ENCODE measurements around the gene C17orf100. TPM values are rescaled to one million over a fixed set of nuclear protein-coding genes. Genes with fewer than 3 reads are reported as not detected.
A peak's percentile ranks its signal among the peaks of the same experiment; 100 is the strongest.

The C17orf100 gene
- total and polyA plus RNA-seq, 2 of the 13 experiments (the other 11 are each of a cell fraction or from before 2014, with no cell fraction given) = 3.6 to 8.7 TPM

DNA sequence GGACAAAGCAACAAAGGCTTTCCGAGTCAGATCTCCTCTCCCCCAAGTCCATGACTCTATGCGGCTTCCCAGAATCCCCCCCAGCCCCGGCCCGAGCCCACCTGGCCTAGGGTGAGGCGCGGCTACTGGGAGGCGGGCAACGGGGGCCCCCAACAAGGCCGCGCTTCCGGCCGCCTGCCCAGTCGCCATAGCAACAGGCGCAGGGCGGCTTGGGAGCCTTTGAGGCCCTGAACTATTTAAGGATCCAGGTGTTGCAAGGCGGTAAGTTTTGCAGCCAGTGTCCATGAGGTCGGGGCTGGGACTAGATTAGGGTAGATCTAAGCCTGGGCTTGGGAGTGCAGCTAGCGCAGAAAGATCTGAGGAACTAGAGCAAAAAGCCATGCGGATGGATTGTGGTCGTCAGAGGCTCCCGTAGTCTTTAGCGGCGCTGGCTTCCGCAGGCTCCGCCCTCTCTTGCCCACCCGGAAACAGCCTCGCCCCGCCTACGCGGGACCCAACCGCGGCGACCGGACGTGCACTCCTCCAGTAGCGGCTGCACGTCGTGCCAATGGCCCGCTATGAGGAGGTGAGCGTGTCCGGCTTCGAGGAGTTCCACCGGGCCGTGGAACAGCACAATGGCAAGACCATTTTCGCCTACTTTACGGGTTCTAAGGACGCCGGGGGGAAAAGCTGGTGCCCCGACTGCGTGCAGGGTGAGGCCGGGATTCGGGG lies 10.9 kb upstream of the C17orf100 start, which contains the start of the genes KIAA0753 and TXNDC17 (continued):
- TF ChIP-seq, protein P1, sequence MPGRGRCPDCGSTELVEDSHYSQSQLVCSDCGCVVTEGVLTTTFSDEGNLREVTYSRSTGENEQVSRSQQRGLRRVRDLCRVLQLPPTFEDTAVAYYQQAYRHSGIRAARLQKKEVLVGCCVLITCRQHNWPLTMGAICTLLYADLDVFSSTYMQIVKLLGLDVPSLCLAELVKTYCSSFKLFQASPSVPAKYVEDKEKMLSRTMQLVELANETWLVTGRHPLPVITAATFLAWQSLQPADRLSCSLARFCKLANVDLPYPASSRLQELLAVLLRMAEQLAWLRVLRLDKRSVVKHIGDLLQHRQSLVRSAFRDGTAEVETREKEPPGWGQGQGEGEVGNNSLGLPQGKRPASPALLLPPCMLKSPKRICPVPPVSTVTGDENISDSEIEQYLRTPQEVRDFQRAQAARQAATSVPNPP (CRISPR knock-in tag; IDR thresholded peaks at IDR 0.05) = peak; percentile 73; the same call in 1 of the 2 replicates
- TF ChIP-seq ZNF274 (CRISPR knock-in tag; IDR thresholded peaks at IDR 0.05) (peak; percentile 82), TGIF2 (CRISPR knock-in tag; IDR thresholded peaks at IDR 0.05) (peak; percentile 67), ZNF230 (CRISPR knock-in tag; IDR thresholded peaks at IDR 0.05) (0 out of 2 replicates have a peak, but pooled peaks have one; percentile 49), SAP130 (CRISPR knock-in tag; IDR thresholded peaks at IDR 0.05; ENCODE audit: low read depth) (peak; percentile 94), E2F2 (CRISPR knock-in tag; IDR thresholded peaks at IDR 0.05; ENCODE audit: borderline replicate concordance) (peak; percentile 58; the same call in 1 of the 2 replicates), POLR2AphosphoS2 (IDR thresholded peaks at IDR 0.05; ENCODE audit: low read depth, low read length) (0 out of 2 replicates have a peak, but pooled peaks have one; percentile 52), DNMT3B (CRISPR knock-in tag; conservative IDR thresholded peaks at IDR 0.05) (0 out of 2 replicates have a peak, but pooled peaks have one; percentile 18), ZNF543 (CRISPR knock-in tag; IDR thresholded peaks at IDR 0.05) (0 out of 2 replicates have a peak, but pooled peaks have one; percentile 29), ZNF644 (CRISPR knock-in tag; IDR thresholded peaks at IDR 0.05; ENCODE audit: low read depth) (0 out of 2 replicates have a peak, but pooled peaks have one; percentile 33), SNAPC4 (CRISPR knock-in tag; IDR thresholded peaks at IDR 0.05) (peak; percentile 32; the same call in 1 of the 2 replicates), BATF2 (CRISPR knock-in tag; IDR thresholded peaks at IDR 0.05) (no peak), ZBTB3 (CRISPR knock-in tag; IDR thresholded peaks at IDR 0.05; ENCODE audit: borderline replicate concordance, low read depth) (no peak)
- TF ChIP-seq, protein P2, sequence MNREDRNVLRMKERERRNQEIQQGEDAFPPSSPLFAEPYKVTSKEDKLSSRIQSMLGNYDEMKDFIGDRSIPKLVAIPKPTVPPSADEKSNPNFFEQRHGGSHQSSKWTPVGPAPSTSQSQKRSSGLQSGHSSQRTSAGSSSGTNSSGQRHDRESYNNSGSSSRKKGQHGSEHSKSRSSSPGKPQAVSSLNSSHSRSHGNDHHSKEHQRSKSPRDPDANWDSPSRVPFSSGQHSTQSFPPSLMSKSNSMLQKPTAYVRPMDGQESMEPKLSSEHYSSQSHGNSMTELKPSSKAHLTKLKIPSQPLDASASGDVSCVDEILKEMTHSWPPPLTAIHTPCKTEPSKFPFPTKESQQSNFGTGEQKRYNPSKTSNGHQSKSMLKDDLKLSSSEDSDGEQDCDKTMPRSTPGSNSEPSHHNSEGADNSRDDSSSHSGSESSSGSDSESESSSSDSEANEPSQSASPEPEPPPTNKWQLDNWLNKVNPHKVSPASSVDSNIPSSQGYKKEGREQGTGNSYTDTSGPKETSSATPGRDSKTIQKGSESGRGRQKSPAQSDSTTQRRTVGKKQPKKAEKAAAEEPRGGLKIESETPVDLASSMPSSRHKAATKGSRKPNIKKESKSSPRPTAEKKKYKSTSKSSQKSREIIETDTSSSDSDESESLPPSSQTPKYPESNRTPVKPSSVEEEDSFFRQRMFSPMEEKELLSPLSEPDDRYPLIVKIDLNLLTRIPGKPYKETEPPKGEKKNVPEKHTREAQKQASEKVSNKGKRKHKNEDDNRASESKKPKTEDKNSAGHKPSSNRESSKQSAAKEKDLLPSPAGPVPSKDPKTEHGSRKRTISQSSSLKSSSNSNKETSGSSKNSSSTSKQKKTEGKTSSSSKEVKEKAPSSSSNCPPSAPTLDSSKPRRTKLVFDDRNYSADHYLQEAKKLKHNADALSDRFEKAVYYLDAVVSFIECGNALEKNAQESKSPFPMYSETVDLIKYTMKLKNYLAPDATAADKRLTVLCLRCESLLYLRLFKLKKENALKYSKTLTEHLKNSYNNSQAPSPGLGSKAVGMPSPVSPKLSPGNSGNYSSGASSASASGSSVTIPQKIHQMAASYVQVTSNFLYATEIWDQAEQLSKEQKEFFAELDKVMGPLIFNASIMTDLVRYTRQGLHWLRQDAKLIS (CRISPR knock-in tag; IDR thresholded peaks at IDR 0.05) = peak; percentile 39; the same call in 1 of the 2 replicates
